Measurements from ENCODE around the gene PCDHGC5.

The PCDHGC5 gene

GRCh38 chr5:141529873-141530272, 41.0 kb downstream of the PCDHGC5 start:
- DNase-seq (ENCODE audit: low spot score) = no peak

- no peak for DNase-seq (ENCODE audit: low spot score)
Observed at GRCh38 chr5:141532726-141533125, 43.8 kb downstream of the PCDHGC5 start.

GRCh38 chr5:141533897-141534296, 45.0 kb downstream of the PCDHGC5 start:
- DNase-seq (ENCODE audit: low spot score) = peak; percentile 16

- DNase-seq (ENCODE audit: low spot score) = no peak
Observed at GRCh38 chr5:141534492-141535213, 45.8 kb downstream of the PCDHGC5 start.
